ENCODE results near the gene CD19.

CD19 gene

DNA sequence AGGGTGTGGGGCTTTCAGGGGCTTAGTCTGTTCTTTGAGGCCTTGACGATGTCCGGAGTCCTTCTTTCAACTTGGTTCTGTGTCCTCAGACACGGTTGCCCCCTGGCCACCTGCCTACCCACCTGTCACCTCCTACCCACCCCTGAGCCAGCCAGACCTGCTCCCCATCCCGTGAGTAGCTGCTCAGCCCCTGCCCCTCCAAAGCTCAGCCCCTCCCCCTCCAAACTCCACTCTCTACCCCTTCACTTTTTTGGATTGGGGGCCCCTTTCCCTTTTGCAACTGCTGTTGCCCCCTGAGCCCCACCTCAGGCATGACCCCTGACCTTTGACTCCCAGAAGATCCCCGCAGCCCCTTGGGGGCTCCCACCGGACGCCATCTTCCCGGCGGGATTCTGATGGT lies 54.3 kb downstream of the CD19 start:
- no peak for TF ChIP-seq CTCF (IDR thresholded peaks at IDR 0.05; ENCODE audit: control insufficient read depth, insufficient read depth, low read depth, low read length, missing control alignments)
- no peak overlapping the region for H3K4me3 ChIP-seq (ENCODE audit: control insufficient read depth, low read depth, low read length)
- no peak for DNase-seq (ENCODE audit: low read depth)

DNA sequence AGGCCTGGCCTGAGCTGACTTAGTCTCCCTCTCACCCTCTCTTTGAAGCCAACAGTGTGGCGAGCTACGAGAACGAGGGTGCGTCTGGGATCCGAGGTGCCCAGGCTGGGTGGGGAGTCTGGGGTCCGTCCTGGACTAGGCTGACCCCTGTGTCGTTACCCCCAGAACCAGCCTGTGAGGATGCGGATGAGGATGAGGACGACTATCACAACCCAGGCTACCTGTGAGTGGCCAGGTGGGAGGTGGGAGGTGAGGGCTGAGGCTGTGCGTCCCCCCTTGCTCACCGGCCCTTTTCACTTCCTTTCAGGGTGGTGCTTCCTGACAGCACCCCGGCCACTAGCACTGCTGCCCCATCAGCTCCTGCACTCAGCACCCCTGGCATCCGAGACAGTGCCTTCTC lies 54.7 kb downstream of the CD19 start:
- no peak for DNase-seq (ENCODE audit: low read depth)

GRCh38 chr16:28987170-28987853 lies 55.5 kb downstream of the CD19 start:
- TF ChIP-seq CTCF (IDR thresholded peaks at IDR 0.05; ENCODE audit: control insufficient read depth, insufficient read depth, low read depth, low read length, missing control alignments) = no peak
- DNase-seq (ENCODE audit: low read depth) = no peak
- H3K4me3 ChIP-seq (ENCODE audit: control insufficient read depth, low read depth, low read length) = no peak overlapping the region

More for the DNA sequence above, 54.7 kb downstream of the CD19 start:
- H3K4me3 ChIP-seq (ENCODE audit: control insufficient read depth, low read depth, low read length) = no peak overlapping the region
- TF ChIP-seq CTCF (IDR thresholded peaks at IDR 0.05; ENCODE audit: control insufficient read depth, insufficient read depth, low read depth, low read length, missing control alignments) = no peak

Data from AG09309 (cell line).